Cardiac muscle cell (in vitro differentiated cells and primary cell): Measurements from ENCODE around the gene IFT88. TPM values are rescaled to one million over a fixed set of nuclear protein-coding genes. Genes with fewer than 3 reads are reported as not detected.

Experiments
- DNase-seq, 2 donors: peaks; one replicate each; pipeline versions ENCODE4 v3.0.0 to v3.0.0-alpha.2; 2010 to 2017; ENCODE audit warnings: low read depth in 1 of 2, low spot score in 1 of 2
- H3K27ac ChIP-seq: fragments of 200-600 bp; sonication (generic); 2 replicates; pipeline ENCODE4 v1.5.1; 2016
- H3K27me3 ChIP-seq: fragments of 200-600 bp; sonication (generic); 2 replicates; pipeline ENCODE4 v1.6.0; 2016; ENCODE audit warnings: control low read depth
- H3K36me3 ChIP-seq: fragments of 200-600 bp; sonication (generic); 2 replicates; pipeline ENCODE4 v1.5.1; 2016; ENCODE audit warnings: control low read depth
- H3K4me1 ChIP-seq: fragments of 200-600 bp; sonication (generic); 2 replicates; pipeline ENCODE4 v1.8.1; 2017; ENCODE audit warnings: low read depth, mild to moderate bottlenecking, mixed run types
- H3K4me3 ChIP-seq: fragments of 200-600 bp; sonication (generic); 2 replicates; pipeline ENCODE4 v1.5.1; 2016; ENCODE audit warnings: mild to moderate bottlenecking
- H3K9me3 ChIP-seq: fragments of 200-600 bp; sonication (generic); 2 replicates; pipeline ENCODE4 v1.5.1; 2017; ENCODE audit warnings: low read depth, mild to moderate bottlenecking, control low read depth
- CTCF ChIP-seq: IDR thresholded peaks from 2 replicates; pipeline ENCODE4 v1.5.1; 2012; ENCODE audit warnings: low read depth, mild to moderate bottlenecking, low read length
- polyA plus RNA-seq: library from polyadenylated mRNA; unstranded; fragments of >200 nt; fragmentation: Nextera tagmentation; extraction: Ambion mirVana; gene quantifications from 2 replicates; pipeline ENCODE4 v1.2.1, GENCODE V29; 2016
- total RNA-seq: library from RNA; depleted of rRNA; stranded (reverse); fragments of >200 nt; gene quantifications from 2 replicates; pipeline ENCODE4 v1.2.3, GENCODE V29; 2016

Gene IFT88
- total and polyA plus RNA-seq, 2 experiments from 2014 or later = 18.2 to 18.6 TPM

GRCh38 chr13:20699715-20700114 lies 132.8 kb downstream of the IFT88 start:
- Histone ChIP-seq H3K27me3 (peaks cover 6% of the 10 kb centered on the region), H3K36me3 (no peaks in the 10 kb centered on the region), H3K4me3 (no peak overlapping the region), H3K27ac (no peak overlapping the region), H3K9me3 (no peaks in the 10 kb centered on the region), H3K4me1 (peaks cover 12% of the 10 kb centered on the region)
- DNase-seq = no peak
- no peak for TF ChIP-seq CTCF

GRCh38 chr13:20700288-20700687 lies 133.3 kb downstream of the IFT88 start:
- Histone ChIP-seq H3K4me3 (no peak overlapping the region), H3K4me1 (peaks cover 12% of the 10 kb centered on the region), H3K9me3 (no peaks in the 10 kb centered on the region), H3K27ac (no peak overlapping the region), H3K36me3 (no peaks in the 10 kb centered on the region), H3K27me3 (peaks cover 6% of the 10 kb centered on the region)
- DNase-seq = no peak
- no peak for TF ChIP-seq CTCF

GRCh38 chr13:20701461-20701860 lies 134.5 kb downstream of the IFT88 start:
- no peak for DNase-seq
- peak overlapping the region; percentile 42 for H3K4me3 ChIP-seq

GRCh38 chr13:20702530-20702914 lies 135.6 kb downstream of the IFT88 start:
- Histone ChIP-seq H3K36me3 (no peaks in the 10 kb centered on the region), H3K9me3 (no peaks in the 10 kb centered on the region), H3K27ac (no peak overlapping the region), H3K4me3 (peak overlapping the region; percentile 42), H3K27me3 (peaks cover 6% of the 10 kb centered on the region), H3K4me1 (peaks cover 12% of the 10 kb centered on the region)
- no peak for TF ChIP-seq CTCF
- DNase-seq = peak in 1 of 2 donors; percentile 22

More at GRCh38 chr13:20701461-20701860, 134.5 kb downstream of the IFT88 start:
- no peak for TF ChIP-seq CTCF
- Histone ChIP-seq H3K4me1 (peaks cover 12% of the 10 kb centered on the region), H3K9me3 (no peaks in the 10 kb centered on the region), H3K27me3 (peaks cover 6% of the 10 kb centered on the region), H3K36me3 (no peaks in the 10 kb centered on the region), H3K27ac (no peak overlapping the region)

- Histone ChIP-seq H3K36me3 (no peaks in the 10 kb centered on the region), H3K9me3 (no peaks in the 10 kb centered on the region), H3K27me3 (peaks cover 6% of the 10 kb centered on the region), H3K4me1 (peaks cover 12% of the 10 kb centered on the region), H3K4me3 (peak within 1 kb of the TSS; percentile 42), H3K27ac (no peak within 1 kb of the TSS)
- TF ChIP-seq CTCF = no peak
- DNase-seq = peak; percentile 18 to 56
These were observed 136.2 kb downstream of the IFT88 start, which contains the start of gene IL17D for GRCh38 chr13:20702915-20703779. TSS of gene IL17D (plus strand) at chr13:20703699. CDS start at chr13:20704002, 303 bp downstream.
